Inflammatory macrophage treated with lipopolysaccharide for 4 hours (primary cell): Measurements from ENCODE around the gene ATP2A2.

Experiments used
- DNase-seq: peaks from one replicate; pipeline ENCODE4 v3.0.0-alpha.2; 2020

Gene ATP2A2

DNA sequence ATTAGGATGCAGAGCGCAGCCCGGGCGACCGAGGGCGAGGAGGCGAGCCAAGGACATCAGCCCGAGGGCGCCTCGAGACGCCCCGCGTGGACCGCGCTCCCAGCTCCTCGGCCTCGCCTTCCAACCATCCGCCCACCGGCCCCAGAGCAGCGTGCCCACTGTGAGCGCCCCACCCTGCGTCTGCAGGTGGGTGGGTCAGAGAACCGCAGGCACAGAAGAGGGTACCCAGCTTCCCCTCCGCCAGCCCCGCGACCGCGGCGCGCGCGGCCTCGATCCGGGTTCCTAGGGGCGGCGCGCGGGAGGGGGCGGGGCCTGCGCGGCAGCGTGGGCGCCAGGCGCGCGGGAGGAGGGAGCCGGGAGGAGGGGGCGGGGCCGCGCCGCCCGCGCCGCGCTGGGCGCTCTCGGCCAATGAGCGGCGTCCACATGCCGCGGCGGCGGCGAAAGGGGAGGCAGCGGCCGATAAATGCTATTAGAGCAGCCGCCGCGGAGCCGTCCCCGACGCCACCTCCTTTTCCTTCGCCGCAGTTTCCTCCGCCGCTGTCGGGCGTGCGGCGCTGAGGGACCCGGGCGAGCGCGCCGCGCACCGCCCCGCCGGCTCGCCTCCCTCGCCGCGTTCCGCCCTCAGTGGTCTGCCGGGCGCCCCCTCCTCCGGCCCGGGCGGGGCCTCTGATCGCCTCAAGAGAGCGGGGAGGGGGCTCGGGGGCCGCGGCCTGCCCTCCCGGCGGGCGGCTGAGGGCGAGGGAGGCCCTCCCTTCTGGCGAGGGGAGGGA is at the start of gene ATP2A2:
Gene ATP2A2, plus strand, starts transcription at position 469 of the 770 bp plus-strand sequence. CDS start 543 bp downstream, outside the sequence.
- peak; percentile 94 for DNase-seq

DNA sequence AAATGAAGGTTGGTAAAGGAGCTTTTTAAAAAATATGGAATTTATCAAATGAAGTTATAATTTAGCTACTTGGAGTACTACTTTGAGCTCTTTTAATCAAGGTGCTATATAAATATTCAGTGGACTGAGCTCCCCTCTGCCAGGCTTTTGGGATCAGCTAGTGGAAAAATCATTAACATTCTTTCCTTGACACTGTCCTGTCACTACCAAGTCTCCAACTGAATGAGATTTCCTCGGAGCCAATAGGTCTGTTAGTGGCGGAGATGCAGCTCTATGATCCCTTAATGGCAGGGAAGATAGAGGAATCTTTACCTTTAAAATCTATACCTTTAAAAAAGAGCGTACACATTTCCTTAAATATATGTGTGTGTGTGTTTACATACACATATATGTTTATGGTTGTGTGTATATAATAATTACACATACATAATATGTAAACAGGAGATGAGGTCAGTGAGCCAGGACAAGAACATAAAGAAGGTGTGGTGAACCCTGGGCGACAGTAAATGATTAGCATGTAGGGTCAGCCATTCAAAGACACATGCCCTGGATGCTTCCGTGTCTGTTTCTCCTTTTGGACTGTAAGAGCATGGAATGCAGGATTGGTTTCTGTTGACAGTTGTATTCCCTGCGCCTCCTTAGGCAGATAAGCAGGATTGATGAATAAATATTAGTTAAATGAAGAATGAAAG is 47.7 kb upstream of the ATP2A2 start:
- no peak for DNase-seq

DNA sequence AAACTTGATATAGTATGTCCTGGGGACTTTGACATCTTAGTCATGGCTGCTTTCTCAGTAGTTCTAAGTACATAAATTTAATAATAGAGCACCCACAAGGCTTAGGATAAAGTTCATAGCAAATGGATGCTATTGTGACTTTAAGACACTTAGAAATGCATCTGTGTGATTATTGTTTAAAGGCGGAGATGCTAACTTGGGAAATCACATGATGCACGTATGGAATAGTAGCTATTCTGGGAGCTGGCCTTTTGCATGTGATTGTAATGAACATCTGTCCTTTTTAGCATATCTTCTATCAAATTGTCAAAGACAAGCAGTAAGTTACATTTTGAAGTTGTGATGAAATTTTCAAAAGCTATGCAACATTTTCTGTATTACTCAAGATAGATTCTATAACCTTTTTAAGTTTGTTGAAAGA is 46.7 kb upstream of the ATP2A2 start:
- DNase-seq = peak; percentile 83

DNA sequence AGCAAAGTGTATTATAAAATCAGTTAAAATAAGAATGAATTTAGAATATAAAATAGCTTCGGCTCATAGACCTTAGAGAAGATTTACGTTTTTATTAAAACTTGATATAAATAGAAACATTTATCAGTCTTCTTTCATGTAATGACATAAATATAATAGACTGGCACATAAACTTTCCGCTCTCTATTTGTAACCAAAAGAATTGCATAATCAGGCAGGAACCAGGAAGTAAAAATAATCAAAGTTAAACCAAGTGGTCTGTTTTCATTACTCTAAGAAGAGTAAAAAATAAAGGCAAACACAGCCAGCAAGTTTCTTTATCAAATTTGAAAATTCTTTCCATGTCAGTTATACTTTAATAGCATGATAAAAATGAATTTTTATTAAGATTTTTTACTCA is 46.3 kb upstream of the ATP2A2 start:
- peak; percentile 77 for DNase-seq

DNA sequence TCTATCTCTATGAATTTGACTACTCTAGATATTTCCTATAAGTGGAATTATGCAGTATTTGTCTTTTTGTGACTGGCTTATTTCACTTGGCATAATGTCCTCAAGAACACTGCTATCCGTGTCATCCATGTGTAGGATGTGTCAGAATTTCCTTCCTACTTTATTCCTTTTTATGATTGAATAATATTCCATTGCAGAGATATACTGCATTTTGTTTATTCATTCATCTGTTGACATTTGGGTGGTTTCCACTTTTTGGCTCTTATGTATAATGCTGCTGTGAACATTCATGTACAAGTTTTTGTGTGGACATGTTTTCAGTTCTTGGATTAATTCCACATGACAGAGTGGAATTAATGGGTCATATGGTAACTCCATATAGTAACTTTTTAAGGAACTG is 45.7 kb upstream of the ATP2A2 start:
- DNase-seq = peak; percentile 42

DNA sequence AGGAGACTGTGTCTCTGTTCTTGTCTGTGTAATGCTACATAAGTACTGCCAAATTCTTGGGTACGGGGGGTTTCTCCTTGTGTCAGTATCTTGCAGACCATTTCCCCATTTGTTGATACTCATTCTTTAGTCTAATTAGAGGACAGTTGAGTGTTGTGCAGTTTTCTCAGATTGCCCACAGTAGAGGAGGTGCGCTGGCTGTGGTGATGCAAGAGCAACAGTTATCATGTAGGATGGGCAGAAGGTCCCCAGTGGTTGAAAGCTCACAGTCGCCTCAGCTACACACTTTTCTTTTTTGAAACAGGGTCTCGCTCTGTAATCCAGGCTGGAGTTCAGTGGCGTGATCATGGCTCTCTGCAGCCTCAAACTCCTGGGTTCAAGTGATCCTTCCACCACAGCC is 37.8 kb upstream of the ATP2A2 start:
- DNase-seq = no peak

DNA sequence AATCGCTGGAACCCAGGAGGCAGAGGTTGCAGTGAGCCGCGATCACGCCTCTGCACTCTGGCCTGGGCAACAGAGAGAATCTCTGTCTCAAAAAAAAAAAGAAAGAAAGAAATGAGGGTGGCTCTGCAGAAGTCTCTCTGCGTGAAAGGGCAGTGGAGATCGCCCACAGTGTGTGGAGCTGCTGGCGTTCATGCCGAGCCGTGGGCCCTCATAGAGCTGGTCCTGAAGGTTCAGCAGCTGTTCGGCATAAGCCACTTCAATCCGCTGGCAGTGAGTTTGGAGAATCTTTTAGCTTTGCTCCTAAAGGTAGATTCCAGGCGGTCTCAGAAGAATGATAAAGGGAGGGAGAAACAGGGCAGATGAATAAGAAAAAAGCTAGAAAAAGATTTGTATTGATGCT is 36.7 kb upstream of the ATP2A2 start:
- no peak for DNase-seq

DNA sequence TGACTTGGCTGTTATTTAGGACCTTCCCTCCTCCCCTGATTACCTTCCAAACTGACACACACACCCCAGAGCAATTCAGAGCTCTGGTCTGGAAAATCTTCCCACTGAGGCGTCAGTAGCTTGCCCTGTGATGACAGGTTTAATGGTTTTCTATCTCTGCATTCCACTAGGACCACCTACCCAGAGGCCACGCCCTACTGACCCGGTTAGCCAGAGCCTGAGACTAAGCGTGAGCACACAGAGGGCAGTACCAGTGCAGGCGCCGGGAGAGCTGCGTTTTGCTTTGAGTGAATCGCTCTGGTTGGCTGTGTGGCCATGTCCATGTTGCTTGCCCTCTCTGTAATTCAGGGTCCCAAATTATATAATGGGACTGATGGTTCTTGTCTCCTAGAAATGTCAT is 36.2 kb upstream of the ATP2A2 start:
- no peak for DNase-seq

DNA sequence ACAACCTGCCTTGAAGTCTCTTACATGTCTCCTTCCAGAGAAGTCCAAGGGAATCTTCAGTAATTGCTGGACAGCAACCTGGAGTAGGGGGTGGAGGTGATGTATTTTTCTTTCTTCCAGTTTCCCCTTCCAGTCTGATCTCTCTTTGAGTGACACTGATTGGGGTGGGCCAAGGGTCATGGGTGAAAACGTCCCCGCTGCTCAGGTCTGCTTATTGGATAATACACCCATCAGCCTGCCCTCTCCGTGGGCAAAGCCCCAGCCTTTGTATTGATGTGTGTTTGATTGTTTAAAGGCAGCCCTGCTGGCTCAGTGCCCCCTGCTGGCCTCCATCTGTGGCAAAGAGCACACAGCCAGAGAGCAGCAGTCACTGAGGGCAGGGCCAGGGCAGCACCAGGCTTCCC is 35.7 kb upstream of the ATP2A2 start:
- DNase-seq = peak; percentile 50

DNA sequence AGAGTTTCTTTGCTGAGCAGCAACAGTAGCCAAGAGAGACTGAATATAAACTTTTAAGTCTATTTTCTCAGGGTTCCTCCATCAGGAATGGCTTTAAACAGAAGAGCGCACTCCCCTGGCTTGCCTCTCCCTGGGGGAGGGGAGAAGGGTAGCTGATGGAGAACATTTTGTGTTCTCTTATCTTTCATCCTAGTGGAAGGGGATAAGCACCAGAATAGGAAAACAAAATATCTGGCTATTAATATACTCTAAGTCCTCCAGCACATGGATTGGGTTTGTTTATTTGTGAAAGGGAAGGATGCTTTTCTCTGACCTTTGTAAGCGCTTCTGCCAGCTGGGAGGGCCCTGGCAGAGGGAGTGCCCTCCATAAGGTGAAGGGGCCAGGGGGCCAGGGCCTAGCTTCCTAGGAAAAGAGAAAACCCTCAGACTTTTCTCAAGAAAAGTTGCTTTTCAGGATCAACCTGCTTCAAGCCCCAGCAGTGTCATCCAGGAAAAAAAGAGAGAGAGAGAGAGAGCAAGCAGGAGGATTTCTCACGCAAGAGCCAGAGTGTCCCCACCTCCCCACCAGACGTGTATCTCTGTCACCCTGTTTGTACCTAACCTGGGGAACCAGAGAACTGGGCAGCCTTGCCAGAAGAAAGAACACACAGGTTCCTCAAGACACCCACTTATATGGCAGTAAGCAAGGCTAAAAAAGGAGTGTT is 34.3 kb upstream of the ATP2A2 start:
- no peak for DNase-seq

DNA sequence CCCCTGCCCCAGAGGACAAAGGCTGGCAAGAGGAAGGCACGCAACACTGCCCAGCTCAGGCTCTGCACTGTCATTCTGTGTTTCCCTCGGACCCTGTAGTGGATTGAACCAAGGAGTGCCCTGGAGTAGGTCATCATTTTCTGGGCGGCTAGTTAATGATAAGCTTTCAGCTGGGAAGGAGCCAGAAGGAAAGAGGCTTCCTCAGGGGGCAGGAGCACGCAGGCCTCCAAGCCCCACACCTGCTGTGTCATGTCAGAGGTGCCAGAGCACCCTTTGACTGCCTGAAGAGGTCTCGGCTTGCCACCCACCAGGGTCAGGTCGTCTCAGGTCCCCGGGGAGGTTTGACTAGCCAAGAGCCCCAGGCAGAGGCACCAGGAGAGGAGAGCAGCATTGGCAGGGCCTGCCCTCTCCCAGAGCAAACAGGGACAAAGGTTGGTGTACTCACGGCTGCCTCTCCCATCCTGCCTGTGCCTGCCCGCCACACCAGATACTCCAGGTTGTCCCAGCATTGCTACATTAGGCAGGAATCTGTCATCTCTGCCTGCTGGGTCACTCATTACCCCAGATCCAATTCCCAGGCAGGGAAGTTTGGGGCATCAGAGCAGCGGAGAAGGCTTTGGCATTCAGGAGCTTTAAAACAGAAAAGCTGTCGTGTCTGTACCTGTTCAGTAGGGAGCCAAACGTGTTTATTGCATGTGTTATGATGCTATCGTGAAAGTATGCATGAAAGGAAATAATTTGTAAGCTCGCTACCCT is 33.5 kb upstream of the ATP2A2 start:
- no peak for DNase-seq

DNA sequence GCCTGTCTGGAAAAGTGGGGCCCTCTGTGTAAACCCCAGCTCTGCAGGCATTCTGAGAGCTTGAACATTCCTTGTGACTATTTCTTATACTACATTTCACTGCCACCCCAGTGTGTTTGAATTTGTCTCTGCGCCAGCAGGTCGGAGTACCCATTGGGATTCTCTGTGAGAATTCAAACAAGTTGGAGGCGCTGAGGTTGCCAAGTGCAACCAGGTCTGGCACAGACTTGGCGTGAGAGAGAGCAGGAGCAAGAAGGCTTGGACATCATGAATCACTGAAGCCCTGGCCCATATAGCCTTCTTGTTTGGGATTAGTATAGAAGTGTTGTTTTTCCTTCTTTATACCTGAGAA is 33.0 kb upstream of the ATP2A2 start:
- DNase-seq = no peak

DNA sequence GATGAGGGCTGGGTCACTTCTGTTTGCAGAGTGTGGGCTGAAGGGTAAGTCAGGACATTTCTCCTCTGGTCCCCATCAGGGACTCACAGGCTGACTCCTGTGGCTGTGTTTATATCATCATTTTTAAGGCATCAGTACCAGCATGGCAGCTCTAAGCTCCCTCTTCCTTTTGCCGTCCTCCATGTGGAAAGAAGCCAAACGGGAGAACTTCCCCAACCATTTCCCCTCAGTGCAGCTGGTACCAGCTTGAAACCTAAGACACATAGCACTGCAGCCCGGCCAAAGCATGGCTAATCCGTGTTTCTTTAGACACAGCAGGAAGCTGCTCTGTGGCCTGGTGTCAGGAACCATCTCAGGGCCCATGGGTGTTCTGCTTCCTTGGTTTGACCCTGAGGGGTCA is 31.9 kb upstream of the ATP2A2 start:
- DNase-seq = peak; percentile 24

DNA sequence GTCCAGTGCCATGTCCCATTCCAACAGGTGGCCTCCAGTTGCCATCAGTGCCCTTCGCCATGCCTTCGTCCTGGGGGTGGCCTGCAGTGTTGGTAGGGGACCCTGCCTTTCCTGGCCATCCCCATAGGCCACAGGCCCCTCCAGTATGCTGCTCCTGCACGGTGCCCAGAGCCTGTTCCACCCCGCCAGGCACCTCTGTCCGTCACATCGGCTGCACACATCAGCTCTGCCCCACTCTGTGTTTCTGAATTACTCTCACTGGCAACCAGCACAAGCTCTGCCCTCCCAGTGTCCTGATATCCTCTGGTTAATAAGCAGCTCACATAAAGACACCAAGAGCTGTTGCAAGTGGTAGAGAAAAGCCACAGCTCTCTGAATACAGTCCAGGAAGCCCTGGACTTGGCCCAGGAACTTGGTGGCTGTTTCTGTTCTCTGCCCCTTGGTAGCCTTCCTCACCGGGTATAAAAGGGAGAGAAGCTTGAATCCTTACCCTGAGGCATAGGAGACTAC is 31.3 kb upstream of the ATP2A2 start:
- no peak for DNase-seq

DNA sequence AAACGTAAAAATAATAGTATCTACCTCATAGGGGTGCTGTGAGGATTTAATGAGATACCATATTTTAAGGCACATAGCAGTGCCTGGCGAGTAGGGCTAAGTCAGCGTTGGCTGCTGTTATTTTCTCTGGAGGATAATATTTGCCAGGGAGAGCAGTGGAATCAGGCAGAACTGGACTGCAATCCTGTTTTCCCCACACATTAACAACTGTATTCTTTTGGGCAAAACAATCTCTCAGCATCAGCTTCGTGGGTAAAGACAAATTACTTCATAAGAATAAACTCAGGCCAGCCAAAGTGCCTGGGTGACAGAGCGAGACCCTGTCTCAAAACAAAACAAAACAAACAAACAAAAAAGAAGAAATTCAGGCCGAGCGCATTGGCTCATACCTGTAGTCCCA is 29.7 kb upstream of the ATP2A2 start:
- DNase-seq = no peak

DNA sequence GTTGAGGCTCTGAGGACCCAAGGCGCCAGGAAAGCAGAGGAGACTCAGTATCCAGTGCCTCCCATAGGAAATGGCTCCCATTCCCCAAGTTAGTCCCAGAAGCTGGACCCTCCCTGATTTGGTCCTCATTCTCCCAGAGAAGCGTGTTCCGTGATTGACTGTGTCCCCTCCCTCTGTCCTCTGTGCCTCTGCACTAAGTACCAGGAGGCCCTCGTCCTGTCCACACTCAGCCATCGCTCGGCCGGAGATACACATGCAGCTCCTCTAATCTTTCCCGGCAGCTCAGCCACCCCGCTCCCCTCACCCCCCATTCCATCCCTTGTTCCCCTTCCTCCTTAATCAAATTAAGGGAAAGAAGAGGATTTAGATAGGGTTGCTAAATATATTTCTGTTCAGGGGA is 28.3 kb upstream of the ATP2A2 start:
- no peak for DNase-seq

DNA sequence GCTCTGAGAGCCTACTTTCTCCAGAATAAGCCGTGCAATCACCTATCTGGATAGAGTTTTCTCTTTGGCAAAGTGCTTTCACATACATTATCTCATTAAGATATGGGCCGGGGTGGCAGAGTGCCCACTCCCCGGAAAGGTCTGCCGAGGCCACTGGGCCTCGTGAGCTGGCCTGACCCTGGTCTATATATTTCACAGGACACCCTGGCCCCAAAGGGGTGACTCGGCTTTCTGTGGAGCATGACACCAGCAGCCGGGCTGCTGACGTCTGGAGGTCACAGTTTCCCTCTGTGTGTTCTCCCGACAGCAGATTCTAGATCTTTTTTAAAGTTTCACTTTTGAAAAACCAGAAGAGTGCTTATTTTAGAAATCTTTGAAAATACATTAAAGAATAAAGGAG is 27.9 kb upstream of the ATP2A2 start:
- peak; percentile 86 for DNase-seq

DNA sequence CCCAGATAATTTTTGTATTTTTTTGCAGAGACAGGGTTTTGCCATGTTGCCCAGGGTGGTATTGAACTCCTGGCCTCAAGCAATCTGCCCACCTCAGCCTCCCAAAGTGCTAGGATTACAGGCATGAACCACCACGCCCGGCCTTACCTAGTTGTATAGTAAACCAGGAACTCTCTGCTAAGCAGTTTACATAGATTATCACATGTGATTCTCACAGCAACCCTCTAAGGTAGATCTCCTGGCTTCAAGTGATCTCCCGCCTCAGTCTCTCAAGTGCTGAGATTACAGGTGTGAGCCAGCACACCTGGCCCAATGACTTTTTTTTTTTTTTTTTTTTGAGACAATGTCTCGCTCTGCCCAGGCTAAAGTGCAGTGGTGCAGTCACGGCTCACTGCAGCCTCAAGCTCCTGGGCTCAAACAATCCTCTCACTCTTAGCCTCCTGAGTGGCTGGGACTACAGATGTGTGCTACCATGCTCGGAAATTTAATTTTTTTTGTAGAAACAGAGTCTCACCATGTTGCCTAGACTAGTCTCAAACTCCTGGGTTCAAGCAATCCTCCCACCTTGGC is 26.0 kb upstream of the ATP2A2 start:
- no peak for DNase-seq

DNA sequence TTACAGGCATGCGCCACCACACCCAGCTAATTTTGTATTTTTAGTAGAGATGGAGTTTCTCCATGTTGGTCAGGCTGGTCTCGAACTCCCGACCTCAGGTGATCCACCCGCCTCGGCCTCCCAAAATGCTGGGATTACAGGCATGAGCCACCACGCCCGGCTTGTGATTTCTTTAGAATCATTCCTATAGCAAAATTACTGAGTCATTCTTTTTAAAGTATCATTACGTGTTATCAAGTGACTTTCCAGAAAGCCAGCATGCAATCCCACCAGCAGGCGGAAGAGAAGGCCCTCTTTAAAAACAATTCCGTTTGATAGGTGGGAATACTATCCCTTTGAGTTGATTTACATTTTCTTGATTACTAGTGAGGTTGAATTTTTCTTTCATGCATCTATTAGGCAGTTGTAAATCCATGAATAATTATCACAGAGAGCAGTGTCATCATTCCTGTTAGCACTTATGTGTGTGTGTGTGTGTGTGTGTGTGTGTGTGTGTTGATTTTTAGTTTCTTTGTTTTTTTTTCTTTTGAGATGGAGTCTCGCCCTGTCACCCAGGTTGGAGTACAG is 25.1 kb upstream of the ATP2A2 start:
- DNase-seq = peak; percentile 59

DNA sequence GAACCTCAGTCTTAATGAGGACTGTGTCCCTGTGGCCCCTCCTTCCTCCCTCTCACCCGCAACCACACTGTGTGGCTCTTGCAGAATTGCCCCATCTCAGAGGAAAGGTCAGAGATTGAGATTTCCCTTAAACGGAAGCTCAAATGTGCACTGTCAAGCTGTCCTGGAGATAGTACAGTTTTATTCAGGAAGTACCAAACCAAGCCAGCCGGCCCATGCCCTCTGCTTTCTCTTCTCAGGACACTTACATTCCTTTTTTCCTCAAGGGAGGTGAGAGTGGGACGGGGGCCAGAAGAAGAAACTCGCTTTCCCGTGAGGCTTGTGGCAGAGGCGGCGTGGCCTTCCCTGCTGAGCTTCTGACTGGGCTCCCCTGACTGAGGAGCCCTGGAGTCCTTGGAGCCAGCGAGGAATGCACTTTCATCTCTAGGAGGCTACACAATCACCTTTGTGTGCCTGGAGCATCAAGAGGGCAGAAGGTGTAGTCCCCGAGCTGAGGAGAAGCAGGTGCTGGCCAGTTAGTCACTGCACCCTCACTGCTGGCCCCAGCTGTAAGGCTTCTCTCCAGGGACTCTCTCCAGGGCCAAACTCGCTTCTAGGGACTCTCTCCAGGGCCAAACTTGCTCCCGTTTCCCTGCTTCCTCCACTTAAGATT is 24.1 kb upstream of the ATP2A2 start:
- DNase-seq = peak; percentile 89

DNA sequence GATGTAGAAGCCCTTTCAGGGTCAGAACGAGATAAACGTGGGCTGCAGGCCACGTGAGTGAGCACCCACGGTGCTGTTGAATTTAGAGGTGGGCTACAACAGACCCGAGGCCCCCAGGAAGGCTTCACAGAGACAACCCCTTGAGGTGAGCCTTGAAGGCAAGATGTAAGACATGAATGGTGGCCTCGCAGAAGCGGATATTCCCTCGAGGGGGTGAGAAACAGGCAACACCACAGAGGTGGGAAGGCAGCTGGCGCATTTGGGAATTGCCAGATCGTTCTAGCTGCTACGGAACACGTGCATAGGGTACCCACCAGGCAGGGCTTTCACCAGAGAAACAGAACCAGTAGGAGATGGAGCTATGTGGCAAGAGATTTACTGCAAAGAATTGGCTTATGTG is 22.6 kb upstream of the ATP2A2 start:
- DNase-seq = no peak
